ENCODE results near the gene AUH. TPM values are rescaled to one million over a fixed set of nuclear protein-coding genes. Genes with fewer than 3 reads are reported as not detected.

AUH gene
- total and polyA plus RNA-seq, 9 of the 15 experiments (the other 6 are each of a cell fraction or from before 2014, with no cell fraction given), result 3.4 to 29.0 (median 10.1) TPM

- TF ChIP-seq MGA (IDR thresholded peaks at IDR 0.05) (no peak), ZNF184 (CRISPR knock-in tag; IDR thresholded peaks at IDR 0.05) (no peak), U2AF2 (optimal IDR thresholded peaks at IDR 0.05; ENCODE audit: low read depth, low read length) (no peak), GATAD2A (IDR thresholded peaks at IDR 0.05) (no peak), BACH1 (tag; IDR thresholded peaks at IDR 0.05) (no peak), ZKSCAN1 (IDR thresholded peaks at IDR 0.05; ENCODE audit: low read depth, low read length) (no peak), ETS2 (tag; IDR thresholded peaks at IDR 0.05; ENCODE audit: borderline replicate concordance, poor library complexity, severe bottlenecking) (no peak), TCFL5 (CRISPR knock-in tag; conservative IDR thresholded peaks at IDR 0.05) (no peak), ZBTB17 (CRISPR knock-in tag; IDR thresholded peaks at IDR 0.05) (no peak), RAD21 (CRISPR knock-in tag; conservative IDR thresholded peaks at IDR 0.05 in 1 of 2, IDR thresholded peaks at IDR 0.05 in 1 of 2) (no peak), ZNF175 (CRISPR knock-in tag; IDR thresholded peaks at IDR 0.05; ENCODE audit: low read depth) (no peak), SOX6 (IDR thresholded peaks at IDR 0.05) (no peak), NR3C1 (CRISPR knock-in tag; IDR thresholded peaks at IDR 0.05) (0 out of 2 replicates have a peak, but pooled peaks have one; percentile 58)
- TF ChIP-seq, protein P1, sequence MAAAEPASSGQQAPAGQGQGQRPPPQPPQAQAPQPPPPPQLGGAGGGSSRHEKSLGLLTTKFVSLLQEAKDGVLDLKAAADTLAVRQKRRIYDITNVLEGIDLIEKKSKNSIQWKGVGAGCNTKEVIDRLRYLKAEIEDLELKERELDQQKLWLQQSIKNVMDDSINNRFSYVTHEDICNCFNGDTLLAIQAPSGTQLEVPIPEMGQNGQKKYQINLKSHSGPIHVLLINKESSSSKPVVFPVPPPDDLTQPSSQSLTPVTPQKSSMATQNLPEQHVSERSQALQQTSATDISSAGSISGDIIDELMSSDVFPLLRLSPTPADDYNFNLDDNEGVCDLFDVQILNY (CRISPR knock-in tag; IDR thresholded peaks at IDR 0.05), result peak; percentile 59; the same call in 1 of the 2 replicates
Measured at GRCh38 chr9:91361291-91362050, at the start of gene AUH (continued).

Measured in K562 (cell line).